Ishikawa (cell line): ENCODE measurements around the gene PEAK1.

Experiments
- CEBPB ChIP-seq: IDR thresholded peaks from 2 replicates; pipeline ENCODE4 v1.6.1; 2012
- CREB1 ChIP-seq: IDR thresholded peaks from 2 replicates; pipeline ENCODE4 v1.6.1; 2012; ENCODE audit warnings: low read depth
- EGR1 ChIP-seq: IDR thresholded peaks from 2 replicates; pipeline ENCODE4 v1.6.1; 2012
- EP300 ChIP-seq: IDR thresholded peaks from 2 replicates; pipeline ENCODE4 v1.6.1; 2012; ENCODE audit warnings: borderline replicate concordance
- FOXM1 ChIP-seq: IDR thresholded peaks from 2 replicates; pipeline ENCODE4 v1.6.1; 2012; ENCODE audit warnings: low read depth, borderline replicate concordance
- NFIC ChIP-seq: IDR thresholded peaks from 2 replicates; pipeline ENCODE4 v1.6.1; 2012
- RAD21 ChIP-seq: IDR thresholded peaks from 2 replicates; pipeline ENCODE4 v1.6.1; 2012; ENCODE audit warnings: low read depth
- TAF1 ChIP-seq: IDR thresholded peaks from 2 replicates; pipeline ENCODE4 v1.6.1; 2012; ENCODE audit warnings: low read depth, mild to moderate bottlenecking
- TCF12 ChIP-seq: IDR thresholded peaks from 2 replicates; pipeline ENCODE4 v1.6.1; 2012; ENCODE audit warnings: low read depth
- TEAD4 ChIP-seq: IDR thresholded peaks from 2 replicates; pipeline ENCODE4 v1.6.1; 2012
- YY1 ChIP-seq: IDR thresholded peaks from 2 replicates; pipeline ENCODE4 v1.6.1; 2012; ENCODE audit warnings: low read depth
- ZBTB7A ChIP-seq: IDR thresholded peaks from 2 replicates; pipeline ENCODE4 v1.6.1; 2012; ENCODE audit warnings: low read depth
- TF ChIP-seq, protein P1 (sequence below): IDR thresholded peaks from 2 replicates; pipeline ENCODE4 v1.6.1; 2012
- TF ChIP-seq, protein P2 (sequence below): IDR thresholded peaks from 2 replicates; pipeline ENCODE4 v1.6.1; 2012; ENCODE audit warnings: low read depth, mild to moderate bottlenecking
- TF ChIP-seq, protein P3 (sequence below): IDR thresholded peaks from 2 replicates; pipeline ENCODE4 v1.6.1; 2012

PEAK1 gene

DNA sequence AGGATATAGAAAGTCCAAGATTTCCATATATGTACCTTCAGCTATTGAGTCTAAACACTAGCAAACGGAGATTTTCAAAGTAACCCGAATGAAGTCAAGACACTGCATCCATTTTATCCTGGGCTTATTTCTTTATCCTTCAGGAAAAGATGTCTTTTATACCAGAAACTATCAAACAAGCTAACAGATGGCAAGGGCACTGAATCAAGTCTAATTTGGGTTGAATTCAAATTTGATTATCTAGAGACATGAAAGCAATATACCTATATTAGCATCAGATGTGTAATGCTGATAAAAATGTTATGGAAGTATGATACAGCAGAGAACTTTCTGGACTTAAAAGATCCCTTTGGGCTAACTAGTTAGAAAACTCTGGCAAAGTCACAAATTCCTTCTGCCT, 210.7 kb downstream of the PEAK1 start:
- no peak for TF ChIP-seq EP300
- TF ChIP-seq, protein P1, sequence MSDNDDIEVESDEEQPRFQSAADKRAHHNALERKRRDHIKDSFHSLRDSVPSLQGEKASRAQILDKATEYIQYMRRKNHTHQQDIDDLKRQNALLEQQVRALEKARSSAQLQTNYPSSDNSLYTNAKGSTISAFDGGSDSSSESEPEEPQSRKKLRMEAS, result no peak
- TF ChIP-seq, protein P2, sequence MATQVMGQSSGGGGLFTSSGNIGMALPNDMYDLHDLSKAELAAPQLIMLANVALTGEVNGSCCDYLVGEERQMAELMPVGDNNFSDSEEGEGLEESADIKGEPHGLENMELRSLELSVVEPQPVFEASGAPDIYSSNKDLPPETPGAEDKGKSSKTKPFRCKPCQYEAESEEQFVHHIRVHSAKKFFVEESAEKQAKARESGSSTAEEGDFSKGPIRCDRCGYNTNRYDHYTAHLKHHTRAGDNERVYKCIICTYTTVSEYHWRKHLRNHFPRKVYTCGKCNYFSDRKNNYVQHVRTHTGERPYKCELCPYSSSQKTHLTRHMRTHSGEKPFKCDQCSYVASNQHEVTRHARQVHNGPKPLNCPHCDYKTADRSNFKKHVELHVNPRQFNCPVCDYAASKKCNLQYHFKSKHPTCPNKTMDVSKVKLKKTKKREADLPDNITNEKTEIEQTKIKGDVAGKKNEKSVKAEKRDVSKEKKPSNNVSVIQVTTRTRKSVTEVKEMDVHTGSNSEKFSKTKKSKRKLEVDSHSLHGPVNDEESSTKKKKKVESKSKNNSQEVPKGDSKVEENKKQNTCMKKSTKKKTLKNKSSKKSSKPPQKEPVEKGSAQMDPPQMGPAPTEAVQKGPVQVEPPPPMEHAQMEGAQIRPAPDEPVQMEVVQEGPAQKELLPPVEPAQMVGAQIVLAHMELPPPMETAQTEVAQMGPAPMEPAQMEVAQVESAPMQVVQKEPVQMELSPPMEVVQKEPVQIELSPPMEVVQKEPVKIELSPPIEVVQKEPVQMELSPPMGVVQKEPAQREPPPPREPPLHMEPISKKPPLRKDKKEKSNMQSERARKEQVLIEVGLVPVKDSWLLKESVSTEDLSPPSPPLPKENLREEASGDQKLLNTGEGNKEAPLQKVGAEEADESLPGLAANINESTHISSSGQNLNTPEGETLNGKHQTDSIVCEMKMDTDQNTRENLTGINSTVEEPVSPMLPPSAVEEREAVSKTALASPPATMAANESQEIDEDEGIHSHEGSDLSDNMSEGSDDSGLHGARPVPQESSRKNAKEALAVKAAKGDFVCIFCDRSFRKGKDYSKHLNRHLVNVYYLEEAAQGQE, result no peak
- TF ChIP-seq FOXM1, result no peak
- TF ChIP-seq TCF12, result no peak
- TF ChIP-seq TEAD4, result no peak
- no peak for TF ChIP-seq EGR1
- TF ChIP-seq, protein P3, sequence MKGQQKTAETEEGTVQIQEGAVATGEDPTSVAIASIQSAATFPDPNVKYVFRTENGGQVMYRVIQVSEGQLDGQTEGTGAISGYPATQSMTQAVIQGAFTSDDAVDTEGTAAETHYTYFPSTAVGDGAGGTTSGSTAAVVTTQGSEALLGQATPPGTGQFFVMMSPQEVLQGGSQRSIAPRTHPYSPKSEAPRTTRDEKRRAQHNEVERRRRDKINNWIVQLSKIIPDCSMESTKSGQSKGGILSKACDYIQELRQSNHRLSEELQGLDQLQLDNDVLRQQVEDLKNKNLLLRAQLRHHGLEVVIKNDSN, result no peak
- no peak for TF ChIP-seq RAD21
- TF ChIP-seq ZBTB7A, result no peak

DNA sequence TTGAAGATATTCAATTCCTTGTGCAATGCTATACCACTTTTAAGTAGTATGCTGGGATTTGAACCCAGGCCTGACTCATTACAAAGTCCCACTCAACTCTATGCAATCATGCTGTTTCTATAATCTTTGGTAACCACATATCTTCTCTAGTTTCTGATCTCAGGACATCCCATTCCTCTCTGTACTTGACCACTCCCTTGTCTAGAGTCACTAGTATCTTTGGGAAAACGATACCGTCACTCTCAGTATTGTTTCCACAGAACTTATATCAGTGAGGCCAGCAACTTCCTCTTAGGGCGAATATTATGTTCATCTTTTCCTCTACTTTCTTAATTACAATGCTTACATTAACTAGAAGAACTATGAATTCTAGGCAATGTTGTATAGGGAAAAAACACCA, 211.7 kb downstream of the PEAK1 start:
- TF ChIP-seq YY1 (no peak), EGR1 (no peak), RAD21 (no peak), TAF1 (no peak), TEAD4 (no peak)

DNA sequence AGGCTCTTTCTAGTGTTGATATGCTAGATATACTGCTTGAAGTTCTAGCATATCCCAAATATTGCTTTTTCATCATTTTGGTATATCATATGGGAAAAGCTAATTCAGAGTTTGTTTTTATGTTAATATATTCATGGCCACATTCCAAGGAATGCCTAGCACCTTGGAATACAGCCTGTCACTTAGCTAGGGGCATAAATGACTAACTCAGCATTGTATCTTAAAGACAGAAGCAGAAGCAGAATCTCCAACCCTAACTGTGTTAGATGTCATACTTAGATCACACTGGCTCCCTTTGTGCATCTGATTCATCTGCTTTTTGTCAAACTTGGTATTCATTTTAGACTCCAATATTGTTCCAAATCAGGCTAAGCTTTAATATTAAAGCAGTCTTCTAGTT, 218.2 kb downstream of the PEAK1 start:
- TF ChIP-seq, protein P1, result no peak
- TF ChIP-seq YY1 (no peak), TEAD4 (no peak)

DNA sequence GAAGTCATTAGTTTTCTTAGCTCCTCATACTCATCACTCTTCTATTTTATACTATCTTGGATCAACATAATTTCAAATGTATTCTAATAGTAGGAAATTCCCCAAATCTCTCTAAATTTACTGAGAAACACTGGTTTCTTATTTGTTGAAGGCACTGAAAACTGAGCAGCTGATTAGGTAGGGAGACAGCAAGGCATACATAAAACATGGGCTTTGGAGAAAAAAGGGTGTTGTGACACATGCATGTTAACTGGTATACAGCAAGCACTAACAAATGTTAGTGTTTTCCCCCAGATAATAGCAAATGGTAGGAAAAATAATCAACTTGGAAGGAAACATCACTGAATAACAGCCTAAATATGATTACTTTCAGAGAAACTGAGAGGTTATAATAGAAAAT, 223.5 kb downstream of the PEAK1 start:
- TF ChIP-seq, protein P1, result no peak
- TF ChIP-seq TCF12 (no peak), EGR1 (no peak), TEAD4 (no peak), ZBTB7A (no peak)

DNA sequence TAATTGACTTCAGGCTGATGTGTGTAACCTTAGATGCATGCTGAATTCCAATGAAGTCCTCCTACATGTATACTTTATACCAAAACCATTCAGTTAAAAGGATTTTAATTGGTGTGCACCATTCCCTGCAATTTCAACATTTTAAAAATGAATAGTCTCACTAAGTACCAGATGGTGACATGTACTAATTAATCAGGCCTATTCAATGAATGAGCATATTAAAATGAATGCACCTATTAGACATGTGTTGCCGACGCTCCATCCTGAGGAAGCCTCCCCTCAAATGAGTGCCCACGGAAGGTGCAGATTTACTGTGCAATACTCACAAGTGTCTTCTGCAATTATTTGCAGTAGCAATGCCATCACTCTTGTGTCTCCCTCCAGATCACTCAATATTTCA, 224.3 kb downstream of the PEAK1 start:
- TF ChIP-seq FOXM1 (no peak), TEAD4 (no peak), TCF12 (no peak), NFIC (no peak), EP300 (no peak), CEBPB (no peak), RAD21 (no peak), EGR1 (no peak), TAF1 (no peak), YY1 (no peak), CREB1 (no peak), ZBTB7A (no peak)
- TF ChIP-seq, protein P1, result no peak
- TF ChIP-seq, protein P3, result no peak
- TF ChIP-seq, protein P2, result no peak

DNA sequence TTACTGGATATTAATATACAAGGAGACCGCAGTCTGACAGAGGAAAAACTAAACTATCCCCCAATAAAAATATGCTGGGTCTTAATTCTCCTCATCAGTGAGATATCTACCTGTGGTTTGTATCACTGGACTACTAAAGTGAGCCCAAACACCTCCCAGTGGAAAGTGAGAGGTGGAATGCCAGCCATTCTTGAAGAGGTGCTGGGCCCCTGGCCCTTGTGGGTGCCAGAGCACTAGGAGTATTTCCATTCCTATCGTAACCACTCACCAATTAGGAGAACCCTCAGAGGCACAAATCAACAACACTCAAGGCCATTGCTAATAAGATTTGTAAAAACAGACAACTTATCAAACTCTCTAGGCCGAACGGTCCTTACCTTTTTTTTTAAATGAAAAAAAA, 227.5 kb downstream of the PEAK1 start:
- no peak for TF ChIP-seq EGR1
- TF ChIP-seq, protein P2, result no peak
- no peak for TF ChIP-seq TAF1
- TF ChIP-seq FOXM1, result no peak
